ENCODE measurements around the gene CAMK1D.

- no peak for TF ChIP-seq CTCF (conservative IDR thresholded peaks at IDR 0.05)
- no peak for TF ChIP-seq EZH2 (IDR thresholded peaks at IDR 0.05; ENCODE audit: low read depth)
Observed at GRCh38 chr10:12589291-12589690, 239.9 kb downstream of the CAMK1D start.

Measured in PC-9 (cell line).